ENCODE data around the gene CA10. TPM values are rescaled to one million over a fixed set of nuclear protein-coding genes. Genes with fewer than 3 reads are reported as not detected.

The CA10 gene
- total RNA-seq, 3 donors from 2014 or later: 0.46 to 1.2 (median 0.64) TPM

- no peaks in the 10 kb centered on the region for H3K9me3 ChIP-seq
- no peaks in the 10 kb centered on the region for H3K4me1 ChIP-seq (ENCODE audit: low read depth)
- intact Hi-C loops (cut with DNase I, micrococcal nuclease): no loop called here
- H3K4me3 ChIP-seq: no peak overlapping the region
- DNase-seq (no peak), ATAC-seq (no peak)
- no peaks in the 10 kb centered on the region for H3K36me3 ChIP-seq (ENCODE audit: low read depth)
- TF ChIP-seq CTCF (IDR thresholded peaks at IDR 0.05): no peak
Observed at GRCh38 chr17:51746421-51746820, 412.1 kb downstream of the CA10 start.

- ATAC-seq (no peak), DNase-seq (no peak)
- Histone ChIP-seq H3K9me3 (no peaks in the 10 kb centered on the region), H3K4me3 (no peak overlapping the region), H3K4me1 (ENCODE audit: low read depth) (no peaks in the 10 kb centered on the region), H3K36me3 (ENCODE audit: low read depth) (no peaks in the 10 kb centered on the region)
- intact Hi-C loops (cut with DNase I, micrococcal nuclease): no loop called here
- TF ChIP-seq CTCF (IDR thresholded peaks at IDR 0.05): no peak
Observed at GRCh38 chr17:51745993-51746392, 412.5 kb downstream of the CA10 start.

GRCh38 chr17:51743477-51743876, 415.0 kb downstream of the CA10 start:
- H3K9me3 ChIP-seq: no peaks in the 10 kb centered on the region
- peaks cover 5% of the 10 kb centered on the region for H3K4me1 ChIP-seq (ENCODE audit: low read depth)
- DNase-seq (no peak), ATAC-seq (no peak)
- H3K36me3 ChIP-seq (ENCODE audit: low read depth): no peaks in the 10 kb centered on the region
- intact Hi-C loops (cut with DNase I, micrococcal nuclease): no loop called here
- TF ChIP-seq CTCF (IDR thresholded peaks at IDR 0.05): no peak
- H3K4me3 ChIP-seq: no peak overlapping the region

- ATAC-seq (no peak), DNase-seq (no peak)
- no peaks in the 10 kb centered on the region for H3K9me3 ChIP-seq
- no peak for TF ChIP-seq CTCF (IDR thresholded peaks at IDR 0.05)
- H3K4me1 ChIP-seq (ENCODE audit: low read depth): peaks cover 5% of the 10 kb centered on the region
- intact Hi-C loops (cut with DNase I, micrococcal nuclease): no loop called here
- H3K36me3 ChIP-seq (ENCODE audit: low read depth): no peaks in the 10 kb centered on the region
- no peak overlapping the region for H3K4me3 ChIP-seq
Observed at GRCh38 chr17:51742571-51742970, 415.9 kb downstream of the CA10 start.

- DNase-seq: no peak
- H3K36me3 ChIP-seq (ENCODE audit: low read depth): no peaks in the 10 kb centered on the region
- H3K9me3 ChIP-seq: no peaks in the 10 kb centered on the region
- intact Hi-C loops (cut with DNase I, micrococcal nuclease): no loop called here
- peak; percentile 23 for ATAC-seq
- peaks cover 5% of the 10 kb centered on the region for H3K4me1 ChIP-seq (ENCODE audit: low read depth)
- H3K4me3 ChIP-seq: no peak overlapping the region
- TF ChIP-seq CTCF (IDR thresholded peaks at IDR 0.05): no peak
Observed at GRCh38 chr17:51741458-51741857, 417.1 kb downstream of the CA10 start.

DNA sequence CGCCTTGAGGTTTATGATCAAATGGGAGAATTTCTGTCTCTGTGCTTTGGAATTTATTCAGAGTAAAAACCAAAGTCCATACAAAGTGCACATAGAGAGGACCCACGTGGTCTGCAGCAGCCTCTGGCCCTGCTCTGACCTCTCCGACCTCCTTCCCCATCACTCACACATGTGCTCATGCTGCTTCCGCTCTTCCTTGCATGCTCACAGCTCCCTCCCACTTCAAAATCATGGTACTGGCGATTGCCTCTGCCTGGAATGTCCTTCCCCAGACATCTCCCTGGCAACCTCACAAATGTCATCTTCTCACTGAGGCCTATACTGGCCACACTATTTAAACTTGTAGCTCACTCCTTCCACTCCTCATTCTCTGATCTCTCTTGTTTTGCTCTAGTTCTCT, 418.0 kb downstream of the CA10 start:
- intact Hi-C loops (cut with DNase I, micrococcal nuclease): no loop called here

More for the DNA sequence above, 418.0 kb downstream of the CA10 start:
- no peaks in the 10 kb centered on the region for H3K9me3 ChIP-seq
- H3K4me1 ChIP-seq (ENCODE audit: low read depth): peaks cover 5% of the 10 kb centered on the region
- no peaks in the 10 kb centered on the region for H3K36me3 ChIP-seq (ENCODE audit: low read depth)
- DNase-seq: no peak
- no peak for ATAC-seq
- no peak for TF ChIP-seq CTCF (IDR thresholded peaks at IDR 0.05)
- H3K4me3 ChIP-seq: no peak overlapping the region
